GM12864 (cell line): ENCODE data around the gene NKD1.

Source experiments
- DNase-seq: peaks from one replicate; pipeline ENCODE4 v3.0.0-alpha.2; 2011; ENCODE audit warnings: low read depth
- H3K4me3 ChIP-seq: 2 replicates; pipeline ENCODE4 v1.5.1; 2011; ENCODE audit warnings: mild to moderate bottlenecking, low read depth, low read length, control low read depth
- TF ChIP-seq, protein P1 (sequence below): IDR thresholded peaks from 2 replicates; pipeline ENCODE4 v1.5.1; 2011; ENCODE audit warnings: low read depth, mild to moderate bottlenecking, moderate library complexity, low read length, control low read depth, inconsistent platforms; ENCODE audit errors: missing control alignments

The NKD1 gene

GRCh38 chr16:50598256-50598894 is 50.2 kb downstream of the NKD1 start:
- H3K4me3 ChIP-seq = no peak overlapping the region
- TF ChIP-seq, protein P1, sequence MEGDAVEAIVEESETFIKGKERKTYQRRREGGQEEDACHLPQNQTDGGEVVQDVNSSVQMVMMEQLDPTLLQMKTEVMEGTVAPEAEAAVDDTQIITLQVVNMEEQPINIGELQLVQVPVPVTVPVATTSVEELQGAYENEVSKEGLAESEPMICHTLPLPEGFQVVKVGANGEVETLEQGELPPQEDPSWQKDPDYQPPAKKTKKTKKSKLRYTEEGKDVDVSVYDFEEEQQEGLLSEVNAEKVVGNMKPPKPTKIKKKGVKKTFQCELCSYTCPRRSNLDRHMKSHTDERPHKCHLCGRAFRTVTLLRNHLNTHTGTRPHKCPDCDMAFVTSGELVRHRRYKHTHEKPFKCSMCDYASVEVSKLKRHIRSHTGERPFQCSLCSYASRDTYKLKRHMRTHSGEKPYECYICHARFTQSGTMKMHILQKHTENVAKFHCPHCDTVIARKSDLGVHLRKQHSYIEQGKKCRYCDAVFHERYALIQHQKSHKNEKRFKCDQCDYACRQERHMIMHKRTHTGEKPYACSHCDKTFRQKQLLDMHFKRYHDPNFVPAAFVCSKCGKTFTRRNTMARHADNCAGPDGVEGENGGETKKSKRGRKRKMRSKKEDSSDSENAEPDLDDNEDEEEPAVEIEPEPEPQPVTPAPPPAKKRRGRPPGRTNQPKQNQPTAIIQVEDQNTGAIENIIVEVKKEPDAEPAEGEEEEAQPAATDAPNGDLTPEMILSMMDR = no peak
- no peak for DNase-seq

GRCh38 chr16:50598936-50599361 is 50.8 kb downstream of the NKD1 start:
- TF ChIP-seq, protein P1 = no peak
- no peak for DNase-seq
- no peak overlapping the region for H3K4me3 ChIP-seq

DNA sequence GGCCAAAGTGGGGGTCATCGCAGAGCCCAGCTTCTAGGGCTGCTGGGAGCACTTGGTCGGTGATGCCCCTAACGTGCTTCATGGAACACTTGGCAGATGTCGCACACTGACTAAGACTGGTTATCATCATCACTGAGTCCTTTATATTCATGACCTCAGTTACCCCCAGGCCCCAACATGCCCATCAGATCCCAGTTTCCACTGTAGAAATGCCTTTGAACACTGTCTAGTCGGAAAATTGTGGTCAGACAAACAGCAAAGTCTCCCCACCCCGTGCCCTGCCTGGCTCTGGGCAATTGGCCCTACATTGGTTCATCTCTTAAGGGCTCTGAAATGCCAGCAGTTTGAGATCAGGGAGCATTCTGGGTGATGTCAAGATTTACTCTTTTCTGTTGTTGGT is 51.3 kb downstream of the NKD1 start:
- no peak overlapping the region for H3K4me3 ChIP-seq
- TF ChIP-seq, protein P1 = no peak
- no peak for DNase-seq

GRCh38 chr16:50600582-50601283 is 52.5 kb downstream of the NKD1 start:
- H3K4me3 ChIP-seq = no peak overlapping the region
- TF ChIP-seq, protein P1 = no peak
- DNase-seq = no peak

DNA sequence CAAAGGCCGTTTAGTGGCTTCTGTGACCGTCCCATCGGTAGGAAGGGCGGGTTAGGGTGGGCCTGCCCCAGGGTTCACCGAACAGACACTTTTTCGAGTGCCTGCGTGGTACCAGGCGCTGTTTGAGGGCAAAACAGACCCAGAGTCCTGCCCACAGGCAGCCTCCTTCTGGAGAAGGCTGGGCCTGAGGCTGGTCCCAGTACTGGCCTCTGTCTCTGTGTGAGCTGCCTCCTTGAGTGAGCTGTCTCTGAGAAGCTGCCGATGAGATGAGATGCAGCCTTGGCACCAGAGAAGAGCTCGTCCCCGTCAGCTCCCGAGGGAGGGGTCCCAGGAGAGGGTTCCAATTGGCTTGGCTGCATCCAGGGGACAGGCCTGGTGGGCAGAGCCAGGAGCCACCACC is 53.1 kb downstream of the NKD1 start:
- DNase-seq = no peak
- TF ChIP-seq, protein P1 = no peak
- H3K4me3 ChIP-seq = no peak overlapping the region

GRCh38 chr16:50602126-50602525 is 53.9 kb downstream of the NKD1 start:
- no peak overlapping the region for H3K4me3 ChIP-seq
- TF ChIP-seq, protein P1 = no peak
- DNase-seq = no peak
